ENCODE measurements around the gene TNPO1. TPM values are rescaled to one million over a fixed set of nuclear protein-coding genes. Genes with fewer than 3 reads are reported as not detected.

The TNPO1 gene
- total and polyA plus RNA-seq, 9 of the 15 experiments (the other 6 are each of a cell fraction or from before 2014, with no cell fraction given): 20.8 to 176 (median 97.9) TPM

DNA sequence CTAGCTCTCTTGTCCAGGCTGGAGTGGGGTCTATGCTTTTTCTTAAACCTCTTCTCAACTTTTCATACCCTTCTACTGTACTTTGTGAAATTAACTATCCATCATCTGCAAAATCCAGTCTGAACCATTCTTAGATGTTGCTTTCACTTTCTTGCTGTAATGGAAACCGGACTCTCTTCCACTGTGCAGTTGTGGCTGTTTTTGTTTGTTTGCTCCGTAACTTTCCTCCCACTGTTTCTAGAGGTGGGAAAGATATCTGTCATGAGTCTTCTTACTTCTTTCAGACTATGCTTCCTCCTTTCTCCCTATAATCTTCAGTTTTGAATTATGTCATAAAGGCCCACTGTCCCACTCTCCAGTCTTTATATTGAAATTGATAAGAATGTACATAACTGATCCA lies 6.5 kb downstream of the TNPO1 start:
- DNase-seq (ENCODE audit: extremely low read depth in 1 of 4, low spot score in 3 of 4) (no peak), FAIRE-seq (no peak), ATAC-seq (peak; percentile 23; the same call in 2 of the 3 replicates)
- in situ Hi-C loops (cut with MboI) (no loop called here), intact Hi-C loops (cut with micrococcal nuclease) (no loop called here)
- no peak overlapping the region for H3K9ac ChIP-seq (ENCODE audit: insufficient read depth in 1 of 2, low read depth in 2 of 2, low read length in 2 of 2)
- H3K4me1 ChIP-seq (replicated peaks in 1 of 2; ENCODE audit: control insufficient read depth in 2 of 2, insufficient read depth in 2 of 2, low read length in 2 of 2): peaks cover 3 to 9% of the 10 kb centered on the region in 2 experiments; a peak in 3 of 5 replicates
- 42% methylated on average over 2 of the region's 2 CpGs for WGBS (ENCODE audit: insufficient coverage, low coverage, missing lambda C conversion rate)
- no TSS peak for BruUV-seq (replicated peaks)
- no peaks in the 10 kb centered on the region for H4K20me1 ChIP-seq (replicated peaks; ENCODE audit: control insufficient read depth, insufficient read depth, low read length)
- 0 out of 2 replicates have a peak overlapping the region, but pooled peaks have one; percentile 19 for H2AFZ ChIP-seq (ENCODE audit: low read depth, low read length)
- H3K27me3 ChIP-seq (ENCODE audit: control insufficient read depth in 2 of 2, insufficient read depth in 2 of 2, low read length in 2 of 2): no peaks in the 10 kb centered on the region
- ChIA-PET CTCF (ENCODE audit: low intra/inter-chr PET ratio) (no interaction called here), POLR2A (interaction anchor here (0.6 to 1.2 kb wide), 2 partner anchors 11 to 220 kb away, joined by 3 to 4 read pairs; no protein-coding TSS in a partner anchor)
- no peaks in the 10 kb centered on the region for H3K36me3 ChIP-seq (ENCODE audit: control insufficient read depth, insufficient read depth, low read length)
- no peak overlapping the region for H3K4me3 ChIP-seq
- no peaks in the 10 kb centered on the region for H3K9me1 ChIP-seq (ENCODE audit: control insufficient read depth, insufficient read depth, low read length)
- H3K27ac ChIP-seq (ENCODE audit: extremely low read depth, low read depth, low read length): no peak overlapping the region
- no peaks in the 10 kb centered on the region for H3K9me3 ChIP-seq (replicated peaks; ENCODE audit: control insufficient read depth, insufficient read depth, low read depth, low read length)
- H3K4me2 ChIP-seq (ENCODE audit: insufficient read depth, low read length): peak overlapping the region; percentile 32
- peaks cover 18% of the 10 kb centered on the region; the same call in 1 of the 3 replicates for H3K79me2 ChIP-seq (ENCODE audit: control insufficient read depth, insufficient read depth, low read length)
- TF ChIP-seq, protein P1, sequence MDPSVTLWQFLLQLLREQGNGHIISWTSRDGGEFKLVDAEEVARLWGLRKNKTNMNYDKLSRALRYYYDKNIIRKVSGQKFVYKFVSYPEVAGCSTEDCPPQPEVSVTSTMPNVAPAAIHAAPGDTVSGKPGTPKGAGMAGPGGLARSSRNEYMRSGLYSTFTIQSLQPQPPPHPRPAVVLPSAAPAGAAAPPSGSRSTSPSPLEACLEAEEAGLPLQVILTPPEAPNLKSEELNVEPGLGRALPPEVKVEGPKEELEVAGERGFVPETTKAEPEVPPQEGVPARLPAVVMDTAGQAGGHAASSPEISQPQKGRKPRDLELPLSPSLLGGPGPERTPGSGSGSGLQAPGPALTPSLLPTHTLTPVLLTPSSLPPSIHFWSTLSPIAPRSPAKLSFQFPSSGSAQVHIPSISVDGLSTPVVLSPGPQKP (CRISPR knock-in tag; IDR thresholded peaks at IDR 0.05): no peak
- TF ChIP-seq, protein P2, sequence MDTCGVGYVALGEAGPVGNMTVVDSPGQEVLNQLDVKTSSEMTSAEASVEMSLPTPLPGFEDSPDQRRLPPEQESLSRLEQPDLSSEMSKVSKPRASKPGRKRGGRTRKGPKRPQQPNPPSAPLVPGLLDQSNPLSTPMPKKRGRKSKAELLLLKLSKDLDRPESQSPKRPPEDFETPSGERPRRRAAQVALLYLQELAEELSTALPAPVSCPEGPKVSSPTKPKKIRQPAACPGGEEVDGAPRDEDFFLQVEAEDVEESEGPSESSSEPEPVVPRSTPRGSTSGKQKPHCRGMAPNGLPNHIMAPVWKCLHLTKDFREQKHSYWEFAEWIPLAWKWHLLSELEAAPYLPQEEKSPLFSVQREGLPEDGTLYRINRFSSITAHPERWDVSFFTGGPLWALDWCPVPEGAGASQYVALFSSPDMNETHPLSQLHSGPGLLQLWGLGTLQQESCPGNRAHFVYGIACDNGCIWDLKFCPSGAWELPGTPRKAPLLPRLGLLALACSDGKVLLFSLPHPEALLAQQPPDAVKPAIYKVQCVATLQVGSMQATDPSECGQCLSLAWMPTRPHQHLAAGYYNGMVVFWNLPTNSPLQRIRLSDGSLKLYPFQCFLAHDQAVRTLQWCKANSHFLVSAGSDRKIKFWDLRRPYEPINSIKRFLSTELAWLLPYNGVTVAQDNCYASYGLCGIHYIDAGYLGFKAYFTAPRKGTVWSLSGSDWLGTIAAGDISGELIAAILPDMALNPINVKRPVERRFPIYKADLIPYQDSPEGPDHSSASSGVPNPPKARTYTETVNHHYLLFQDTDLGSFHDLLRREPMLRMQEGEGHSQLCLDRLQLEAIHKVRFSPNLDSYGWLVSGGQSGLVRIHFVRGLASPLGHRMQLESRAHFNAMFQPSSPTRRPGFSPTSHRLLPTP (IDR thresholded peaks at IDR 0.05; ENCODE audit: borderline replicate concordance, extremely low read depth, insufficient read length): no peak
- no peak for TF ChIP-seq HDAC1 (IDR thresholded peaks at IDR 0.05)
- TF ChIP-seq ZNF695 (CRISPR knock-in tag; IDR thresholded peaks at IDR 0.05): no peak
- no peak for TF ChIP-seq PHTF2 (CRISPR knock-in tag; IDR thresholded peaks at IDR 0.05)
- no peak for TF ChIP-seq ZNF76 (CRISPR knock-in tag; IDR thresholded peaks at IDR 0.05; ENCODE audit: borderline replicate concordance)
- TF ChIP-seq PCBP1 (IDR thresholded peaks at IDR 0.05; ENCODE audit: low read depth, low read length, poor library complexity, severe bottlenecking): no peak
- no peak for TF ChIP-seq BMI1 (IDR thresholded peaks at IDR 0.05; ENCODE audit: low read length)
- no peak for TF ChIP-seq NUFIP1 (IDR thresholded peaks at IDR 0.05; ENCODE audit: partially characterized antibody)
- TF ChIP-seq SMAD4 (CRISPR knock-in tag; conservative IDR thresholded peaks at IDR 0.05): no peak
- TF ChIP-seq, protein P3, sequence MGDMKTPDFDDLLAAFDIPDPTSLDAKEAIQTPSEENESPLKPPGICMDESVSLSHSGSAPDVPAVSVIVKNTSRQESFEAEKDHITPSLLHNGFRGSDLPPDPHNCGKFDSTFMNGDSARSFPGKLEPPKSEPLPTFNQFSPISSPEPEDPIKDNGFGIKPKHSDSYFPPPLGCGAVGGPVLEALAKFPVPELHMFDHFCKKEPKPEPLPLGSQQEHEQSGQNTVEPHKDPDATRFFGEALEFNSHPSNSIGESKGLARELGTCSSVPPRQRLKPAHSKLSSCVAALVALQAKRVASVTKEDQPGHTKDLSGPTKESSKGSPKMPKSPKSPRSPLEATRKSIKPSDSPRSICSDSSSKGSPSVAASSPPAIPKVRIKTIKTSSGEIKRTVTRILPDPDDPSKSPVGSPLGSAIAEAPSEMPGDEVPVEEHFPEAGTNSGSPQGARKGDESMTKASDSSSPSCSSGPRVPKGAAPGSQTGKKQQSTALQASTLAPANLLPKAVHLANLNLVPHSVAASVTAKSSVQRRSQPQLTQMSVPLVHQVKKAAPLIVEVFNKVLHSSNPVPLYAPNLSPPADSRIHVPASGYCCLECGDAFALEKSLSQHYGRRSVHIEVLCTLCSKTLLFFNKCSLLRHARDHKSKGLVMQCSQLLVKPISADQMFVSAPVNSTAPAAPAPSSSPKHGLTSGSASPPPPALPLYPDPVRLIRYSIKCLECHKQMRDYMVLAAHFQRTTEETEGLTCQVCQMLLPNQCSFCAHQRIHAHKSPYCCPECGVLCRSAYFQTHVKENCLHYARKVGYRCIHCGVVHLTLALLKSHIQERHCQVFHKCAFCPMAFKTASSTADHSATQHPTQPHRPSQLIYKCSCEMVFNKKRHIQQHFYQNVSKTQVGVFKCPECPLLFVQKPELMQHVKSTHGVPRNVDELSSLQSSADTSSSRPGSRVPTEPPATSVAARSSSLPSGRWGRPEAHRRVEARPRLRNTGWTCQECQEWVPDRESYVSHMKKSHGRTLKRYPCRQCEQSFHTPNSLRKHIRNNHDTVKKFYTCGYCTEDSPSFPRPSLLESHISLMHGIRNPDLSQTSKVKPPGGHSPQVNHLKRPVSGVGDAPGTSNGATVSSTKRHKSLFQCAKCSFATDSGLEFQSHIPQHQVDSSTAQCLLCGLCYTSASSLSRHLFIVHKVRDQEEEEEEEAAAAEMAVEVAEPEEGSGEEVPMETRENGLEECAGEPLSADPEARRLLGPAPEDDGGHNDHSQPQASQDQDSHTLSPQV (IDR thresholded peaks at IDR 0.05): no peak
- no peak for TF ChIP-seq TAF7 (tag; IDR thresholded peaks at IDR 0.05)
- no peak for TF ChIP-seq SP2 (IDR thresholded peaks at IDR 0.05; ENCODE audit: extremely low read depth, low read depth, low read length, poor library complexity, severe bottlenecking)
